Measurements from ENCODE around the gene PRKAG2.
"Not testable (repeated sequence)": the region's sequence is repeated elsewhere in the genome, so short reads cannot be mapped to it uniquely, and the experiment has no call there.

PRKAG2 gene

GRCh38 chr7:151851145-151851751 lies 25.7 kb downstream of the PRKAG2 start:
- DNase-seq (ENCODE audit: low read depth) = no peak

- DNase-seq (ENCODE audit: low read depth) = no peak
These were observed 26.3 kb downstream of the PRKAG2 start for GRCh38 chr7:151850491-151851124.

- no peak for DNase-seq (ENCODE audit: low read depth)
These were observed 27.0 kb downstream of the PRKAG2 start for GRCh38 chr7:151849879-151850260.

- no peak for DNase-seq (ENCODE audit: low read depth)
These were observed 27.7 kb downstream of the PRKAG2 start for GRCh38 chr7:151849008-151849878.

GRCh38 chr7:151847681-151848081 lies 29.2 kb downstream of the PRKAG2 start:
- no peak for DNase-seq (ENCODE audit: low read depth)

- no peak for DNase-seq (ENCODE audit: low read depth)
These were observed 29.8 kb downstream of the PRKAG2 start for GRCh38 chr7:151847136-151847535.

GRCh38 chr7:151845412-151846205 lies 31.3 kb downstream of the PRKAG2 start:
- DNase-seq (ENCODE audit: low read depth) = no peak

- DNase-seq (ENCODE audit: low read depth) = no peak
These were observed 32.1 kb downstream of the PRKAG2 start for GRCh38 chr7:151844825-151845200.

- peak; percentile 50 for DNase-seq (ENCODE audit: low read depth)
These were observed 32.7 kb downstream of the PRKAG2 start for GRCh38 chr7:151844071-151844824.

GRCh38 chr7:151843181-151843580 lies 33.7 kb downstream of the PRKAG2 start:
- DNase-seq (ENCODE audit: low read depth) = no peak

- DNase-seq (ENCODE audit: low read depth) = not testable (repeated sequence)
These were observed 35.4 kb downstream of the PRKAG2 start for GRCh38 chr7:151841395-151842051.

GRCh38 chr7:151840088-151840910 lies 36.6 kb downstream of the PRKAG2 start:
- DNase-seq (ENCODE audit: low read depth) = no peak

- DNase-seq (ENCODE audit: low read depth) = no peak
These were observed 37.4 kb downstream of the PRKAG2 start for GRCh38 chr7:151839451-151839921.

GRCh38 chr7:151838861-151839381 lies 38.0 kb downstream of the PRKAG2 start:
- DNase-seq (ENCODE audit: low read depth) = no peak

- DNase-seq (ENCODE audit: low read depth) = no peak
These were observed 38.8 kb downstream of the PRKAG2 start for GRCh38 chr7:151838072-151838471.

GRCh38 chr7:151837285-151838042 lies 39.5 kb downstream of the PRKAG2 start:
- DNase-seq (ENCODE audit: low read depth) = no peak

- no peak for DNase-seq (ENCODE audit: low read depth)
These were observed 40.0 kb downstream of the PRKAG2 start for GRCh38 chr7:151836927-151837205.

- DNase-seq (ENCODE audit: low read depth) = no peak
These were observed 40.6 kb downstream of the PRKAG2 start for GRCh38 chr7:151836191-151836926.

Measured in ELR (cell line).